K562 (cell line): Measurements from ENCODE around the gene SH3BGRL3. TPM values are rescaled to one million over a fixed set of nuclear protein-coding genes. Genes with fewer than 3 reads are reported as not detected.

ENCODE experiments used
- CBFA2T3 ChIP-seq: fragments of 450-650 bp; IDR thresholded peaks from 2 replicates; pipeline ENCODE4 v1.6.1; 2017
- CC2D1A ChIP-seq: fragments of 450-650 bp; IDR thresholded peaks from 2 replicates; pipeline ENCODE4 v1.6.1; 2017; ENCODE audit warnings: mild to moderate bottlenecking
- E4F1 ChIP-seq: fragments of 250-450 bp; sonication (Bioruptor Pico); IDR thresholded peaks from 2 replicates; pipeline ENCODE4 v1.5.0; 2021; ENCODE audit warnings: mild to moderate bottlenecking, borderline replicate concordance
- FOXJ2 ChIP-seq: fragments of 200-800 bp; sonication (Bioruptor generic); IDR thresholded peaks from 2 replicates; pipeline ENCODE4 v1.6.1; 2016; ENCODE audit warnings: missing genetic modification characterization, missing compliant biosample characterization
- MAX ChIP-seq: sonication (generic); formaldehyde crosslinking; IDR thresholded peaks from 2 replicates; pipeline ENCODE4 v1.9.0; 2022; ENCODE audit warnings: mild to moderate bottlenecking, missing genetic modification reagents
- RBFOX2 ChIP-seq: fragments of 200-400 bp; formaldehyde crosslinking; IDR thresholded peaks from 2 replicates; pipeline ENCODE4 v1.6.1; 2017; ENCODE audit warnings: low read depth, mild to moderate bottlenecking, low read length, moderate library complexity
- SFPQ ChIP-seq: fragments of 200-400 bp; formaldehyde crosslinking; IDR thresholded peaks from 2 replicates; pipeline ENCODE4 v1.6.1; 2017; ENCODE audit warnings: mild to moderate bottlenecking, low read depth, low read length, moderate library complexity
- SP2 ChIP-seq: IDR thresholded peaks from 2 replicates; pipeline ENCODE4 v1.6.1; 2011; ENCODE audit warnings: mild to moderate bottlenecking, low read depth, low read length, moderate library complexity; ENCODE audit not compliant: poor library complexity, severe bottlenecking; ENCODE audit errors: extremely low read depth
- SUPT5H ChIP-seq: fragments of 450-650 bp; IDR thresholded peaks from 2 replicates; pipeline ENCODE4 v1.6.1; 2016
- XRCC4 ChIP-seq: IDR thresholded peaks from one replicate; pipeline ENCODE4 v1.6.1; 2011; ENCODE audit not compliant: insufficient read depth, insufficient read length; ENCODE audit errors: extremely low read depth
- ZBTB49 ChIP-seq: sonication (generic); formaldehyde crosslinking; IDR thresholded peaks from 2 replicates; pipeline ENCODE4 v1.8.0; 2022; ENCODE audit warnings: missing genetic modification reagents, mild to moderate bottlenecking, borderline replicate concordance
- ZNF277 ChIP-seq: fragments of 250-450 bp; sonication (Bioruptor Pico); IDR thresholded peaks from 2 replicates; pipeline ENCODE4 v1.8.0; 2022; ENCODE audit warnings: inconsistent platforms, mild to moderate bottlenecking, moderate library complexity, borderline replicate concordance
- ZNF57 ChIP-seq: fragments of 450-650 bp; formaldehyde crosslinking; IDR thresholded peaks from 2 replicates; pipeline ENCODE4 v1.4.0; 2020; ENCODE audit warnings: mild to moderate bottlenecking, moderate library complexity
- ZNF592 ChIP-seq: fragments of 450-650 bp; IDR thresholded peaks from 2 replicates; pipeline ENCODE4 v1.6.1; 2017; ENCODE audit warnings: antibody characterized with exemption, mild to moderate bottlenecking
- polyA plus RNA-seq, 8 experiments: library from polyadenylated mRNA; depleted of rRNA in 4 of 8; stranded (reverse) in 5 of 8; unstranded in 3 of 8; fragments of >200 nt; fragmentation: Nextera tagmentation in 2 of 8; fragmentation: Illumina TruSeq in 1 of 8; extraction: Ambion mirVana in 2 of 8; extraction: Trizol in 1 of 8; gene quantifications; 2 replicates each; pipeline versions ENCODE4 v1.2.1 to v1.2.3, GENCODE V29; 2011 to 2014; ENCODE audit warnings: inconsistent platforms in 1 of 8, missing spikeins in 1 of 8
- total RNA-seq, 7 experiments: library from RNA; depleted of rRNA in 6 of 7; stranded (reverse); fragments of >200 nt in 6 of 7; fragmentation: Illumina TruSeq in 2 of 7; extraction: Trizol in 2 of 7; gene quantifications; 2 replicates each; pipeline versions ENCODE4 v1.2.1 to v1.2.3, GENCODE V29; 2011 to 2021; ENCODE audit warnings: low replicate concordance in 1 of 7

Gene SH3BGRL3
- total and polyA plus RNA-seq, 9 of the 15 experiments (the other 6 are each of a cell fraction or from before 2014, with no cell fraction given), result 30.3 to 140 (median 54.2) TPM

- TF ChIP-seq ZNF592 (peak; percentile 68; the same call in 1 of the 2 replicates), XRCC4 (no peak), E4F1 (CRISPR knock-in tag) (no peak), FOXJ2 (no peak), CBFA2T3 (no peak), ZBTB49 (no peak), ZNF277 (CRISPR knock-in tag) (no peak), SP2 (no peak), MAX (0 out of 2 replicates have a peak, but pooled peaks have one; percentile 15), SUPT5H (no peak), RBFOX2 (no peak), ZNF57 (CRISPR knock-in tag) (no peak), CC2D1A (no peak), SFPQ (no peak)
Observed at GRCh38 chr1:26234644-26235370, 45.1 kb upstream of the SH3BGRL3 start (continued).
